HL-60 (cell line): Measurements from ENCODE around the gene GYG2.

Experiments used
- DNase-seq, 2 experiments: peaks; one replicate each; pipeline ENCODE4 v3.0.0-alpha.2; 2010 to 2020; ENCODE audit warnings: low read depth in 1 of 2, low spot score in 1 of 2
- H3K27ac ChIP-seq: fragments of 250-450 bp; sonication (Bioruptor Pico); replicated peaks from 2 replicates; pipeline ENCODE4 v1.5.1; 2020; ENCODE audit warnings: mild to moderate bottlenecking, moderate library complexity
- H3K27me3 ChIP-seq: fragments of 250-450 bp; sonication (Bioruptor Pico); 2 replicates; pipeline ENCODE4 v1.5.1; 2021; ENCODE audit warnings: mild to moderate bottlenecking, moderate library complexity; ENCODE audit not compliant: insufficient read depth, poor library complexity, severe bottlenecking
- H3K4me3 ChIP-seq: replicated peaks from 2 replicates; pipeline ENCODE4 v1.5.1; 2011; ENCODE audit warnings: mild to moderate bottlenecking, control low read depth, low read length; ENCODE audit not compliant: insufficient read depth
- GABPA ChIP-seq: IDR thresholded peaks from 2 replicates; pipeline ENCODE4 v1.6.1; 2012; ENCODE audit warnings: low read depth
- POLR2AphosphoS5 ChIP-seq: IDR thresholded peaks from 2 replicates; pipeline ENCODE4 v1.6.1; 2012; ENCODE audit warnings: low read depth
- SPI1 ChIP-seq: IDR thresholded peaks from 2 replicates; pipeline ENCODE4 v1.6.1; 2012; ENCODE audit warnings: low read depth, mild to moderate bottlenecking, borderline replicate concordance
- TF ChIP-seq, protein P1 (sequence below): IDR thresholded peaks from 2 replicates; pipeline ENCODE4 v1.6.1; 2012; ENCODE audit warnings: low read depth; ENCODE audit not compliant: insufficient replicate concordance
- TF ChIP-seq, protein P2 (sequence below): IDR thresholded peaks from one replicate; pipeline ENCODE4 v1.5.1; 2011; ENCODE audit warnings: low read length, control low read depth, inconsistent platforms; ENCODE audit not compliant: insufficient read depth

The GYG2 gene

DNA sequence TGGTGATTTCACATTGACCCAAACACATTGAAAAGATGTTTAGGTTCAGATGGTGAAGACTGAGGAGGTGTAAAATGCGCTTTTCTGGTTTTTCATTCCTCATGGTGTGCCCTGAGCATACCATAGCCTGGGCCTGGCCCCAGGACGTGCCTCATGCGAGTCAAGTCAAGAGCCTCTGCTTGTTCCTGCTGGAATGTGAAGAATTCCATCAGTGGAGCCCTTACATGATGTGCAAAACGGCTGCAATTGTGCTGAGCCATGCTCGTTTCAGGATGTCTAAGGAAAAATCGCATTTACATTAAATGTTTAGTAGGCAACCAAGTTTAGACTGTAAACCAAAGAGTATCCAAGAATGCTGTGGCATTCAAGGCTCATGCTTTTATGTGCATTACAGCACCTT, 34.9 kb downstream of the GYG2 start:
- TF ChIP-seq GABPA (no peak), SPI1 (no peak), POLR2AphosphoS5 (no peak)
- TF ChIP-seq, protein P1, sequence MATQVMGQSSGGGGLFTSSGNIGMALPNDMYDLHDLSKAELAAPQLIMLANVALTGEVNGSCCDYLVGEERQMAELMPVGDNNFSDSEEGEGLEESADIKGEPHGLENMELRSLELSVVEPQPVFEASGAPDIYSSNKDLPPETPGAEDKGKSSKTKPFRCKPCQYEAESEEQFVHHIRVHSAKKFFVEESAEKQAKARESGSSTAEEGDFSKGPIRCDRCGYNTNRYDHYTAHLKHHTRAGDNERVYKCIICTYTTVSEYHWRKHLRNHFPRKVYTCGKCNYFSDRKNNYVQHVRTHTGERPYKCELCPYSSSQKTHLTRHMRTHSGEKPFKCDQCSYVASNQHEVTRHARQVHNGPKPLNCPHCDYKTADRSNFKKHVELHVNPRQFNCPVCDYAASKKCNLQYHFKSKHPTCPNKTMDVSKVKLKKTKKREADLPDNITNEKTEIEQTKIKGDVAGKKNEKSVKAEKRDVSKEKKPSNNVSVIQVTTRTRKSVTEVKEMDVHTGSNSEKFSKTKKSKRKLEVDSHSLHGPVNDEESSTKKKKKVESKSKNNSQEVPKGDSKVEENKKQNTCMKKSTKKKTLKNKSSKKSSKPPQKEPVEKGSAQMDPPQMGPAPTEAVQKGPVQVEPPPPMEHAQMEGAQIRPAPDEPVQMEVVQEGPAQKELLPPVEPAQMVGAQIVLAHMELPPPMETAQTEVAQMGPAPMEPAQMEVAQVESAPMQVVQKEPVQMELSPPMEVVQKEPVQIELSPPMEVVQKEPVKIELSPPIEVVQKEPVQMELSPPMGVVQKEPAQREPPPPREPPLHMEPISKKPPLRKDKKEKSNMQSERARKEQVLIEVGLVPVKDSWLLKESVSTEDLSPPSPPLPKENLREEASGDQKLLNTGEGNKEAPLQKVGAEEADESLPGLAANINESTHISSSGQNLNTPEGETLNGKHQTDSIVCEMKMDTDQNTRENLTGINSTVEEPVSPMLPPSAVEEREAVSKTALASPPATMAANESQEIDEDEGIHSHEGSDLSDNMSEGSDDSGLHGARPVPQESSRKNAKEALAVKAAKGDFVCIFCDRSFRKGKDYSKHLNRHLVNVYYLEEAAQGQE, result no peak
- TF ChIP-seq, protein P2, sequence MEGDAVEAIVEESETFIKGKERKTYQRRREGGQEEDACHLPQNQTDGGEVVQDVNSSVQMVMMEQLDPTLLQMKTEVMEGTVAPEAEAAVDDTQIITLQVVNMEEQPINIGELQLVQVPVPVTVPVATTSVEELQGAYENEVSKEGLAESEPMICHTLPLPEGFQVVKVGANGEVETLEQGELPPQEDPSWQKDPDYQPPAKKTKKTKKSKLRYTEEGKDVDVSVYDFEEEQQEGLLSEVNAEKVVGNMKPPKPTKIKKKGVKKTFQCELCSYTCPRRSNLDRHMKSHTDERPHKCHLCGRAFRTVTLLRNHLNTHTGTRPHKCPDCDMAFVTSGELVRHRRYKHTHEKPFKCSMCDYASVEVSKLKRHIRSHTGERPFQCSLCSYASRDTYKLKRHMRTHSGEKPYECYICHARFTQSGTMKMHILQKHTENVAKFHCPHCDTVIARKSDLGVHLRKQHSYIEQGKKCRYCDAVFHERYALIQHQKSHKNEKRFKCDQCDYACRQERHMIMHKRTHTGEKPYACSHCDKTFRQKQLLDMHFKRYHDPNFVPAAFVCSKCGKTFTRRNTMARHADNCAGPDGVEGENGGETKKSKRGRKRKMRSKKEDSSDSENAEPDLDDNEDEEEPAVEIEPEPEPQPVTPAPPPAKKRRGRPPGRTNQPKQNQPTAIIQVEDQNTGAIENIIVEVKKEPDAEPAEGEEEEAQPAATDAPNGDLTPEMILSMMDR, result no peak

DNA sequence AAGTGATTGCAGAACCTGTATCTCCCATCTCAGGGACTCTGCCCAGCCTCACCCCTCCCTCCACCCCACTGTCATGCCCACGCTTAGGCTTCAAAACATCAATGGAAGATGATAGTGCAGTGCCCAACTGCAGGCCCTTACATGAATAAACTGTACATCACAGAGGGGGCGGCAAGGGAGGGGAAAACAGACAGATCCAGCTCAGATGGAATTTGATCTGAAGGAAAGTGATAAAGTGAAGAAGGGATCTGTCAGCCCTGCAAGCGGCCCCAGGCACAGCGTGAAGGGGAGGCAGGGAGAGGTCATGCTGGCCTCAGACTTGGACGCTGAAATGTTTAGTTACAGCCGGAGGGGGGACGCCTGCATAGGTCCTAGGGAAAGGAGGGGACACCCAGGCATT, 38.5 kb downstream of the GYG2 start:
- no peaks in the 10 kb centered on the region for H3K27me3 ChIP-seq
- DNase-seq, result no peak
- H3K4me3 ChIP-seq, result no peak overlapping the region
- no peak for TF ChIP-seq GABPA
- TF ChIP-seq, protein P2, result no peak
- TF ChIP-seq, protein P1, result no peak
- no peak for TF ChIP-seq POLR2AphosphoS5
- TF ChIP-seq SPI1, result no peak
- H3K27ac ChIP-seq, result no peak overlapping the region

More for the DNA sequence above, 34.9 kb downstream of the GYG2 start:
- Histone ChIP-seq H3K27me3 (no peaks in the 10 kb centered on the region), H3K4me3 (no peak overlapping the region), H3K27ac (no peak overlapping the region)
- no peak for DNase-seq

DNA sequence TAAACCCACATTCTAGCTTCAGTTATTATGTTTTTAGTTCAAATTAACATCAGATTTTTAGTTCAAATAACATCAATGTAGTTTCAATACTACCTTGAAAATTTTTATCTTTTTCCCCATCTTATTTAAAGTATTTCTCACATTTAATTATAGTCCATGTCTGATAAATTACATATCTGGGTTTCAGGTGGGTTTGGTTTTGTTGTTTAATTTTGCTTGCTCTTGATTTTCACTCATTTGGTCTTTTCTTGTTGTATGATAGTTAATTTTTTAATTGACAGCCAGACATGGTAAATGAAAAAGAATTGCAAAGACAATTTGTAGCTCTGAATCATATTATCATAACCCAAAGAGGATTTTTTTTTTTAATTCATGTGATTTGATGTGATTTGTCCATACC, 41.9 kb downstream of the GYG2 start:
- TF ChIP-seq GABPA (no peak), SPI1 (no peak), POLR2AphosphoS5 (no peak)
- TF ChIP-seq, protein P2, result no peak
- TF ChIP-seq, protein P1, result no peak
- Histone ChIP-seq H3K27ac (no peak overlapping the region), H3K27me3 (no peaks in the 10 kb centered on the region), H3K4me3 (no peak overlapping the region)
- DNase-seq, result no peak
